Cortex of kidney (tissue), 1 donor: ENCODE results near the gene VANGL2.

Experiments used
- DNase-seq: peaks from one replicate; lab custom pipeline; 2025; lab: John Stamatoyannopoulos, UW

Gene VANGL2

GRCh38 chr1:160460214-160460642 lies 59.9 kb downstream of the VANGL2 start:
- DNase-seq, result no peak

GRCh38 chr1:160460683-160461287 lies 60.4 kb downstream of the VANGL2 start:
- no peak for DNase-seq

GRCh38 chr1:160465123-160465522 lies 64.8 kb downstream of the VANGL2 start:
- DNase-seq, result no peak

GRCh38 chr1:160466961-160467360 lies 66.6 kb downstream of the VANGL2 start:
- no peak for DNase-seq

- no peak for DNase-seq
These were observed 67.2 kb downstream of the VANGL2 start for GRCh38 chr1:160467576-160467975.

GRCh38 chr1:160471253-160471652 lies 70.9 kb downstream of the VANGL2 start:
- no peak for DNase-seq

- no peak for DNase-seq
These were observed 71.7 kb downstream of the VANGL2 start for GRCh38 chr1:160472112-160472511.

GRCh38 chr1:160474392-160475242 lies 74.3 kb downstream of the VANGL2 start:
- no peak for DNase-seq
